HG03025 (cell line): ENCODE measurements around the gene BOLA3.
"Not testable (repeated sequence)": the region's sequence is repeated elsewhere in the genome, so short reads cannot be mapped to it uniquely, and the experiment has no call there.

Source experiments
- ATAC-seq: cut with Tn5 transposase; IDR thresholded peaks from one replicate; pipeline ENCODE4 v1.9.1; 2021; ENCODE audit warnings: mild to moderate bottlenecking, moderate library complexity; ENCODE audit not compliant: unreplicated experiment, low FRiP score

Gene BOLA3, protein sequence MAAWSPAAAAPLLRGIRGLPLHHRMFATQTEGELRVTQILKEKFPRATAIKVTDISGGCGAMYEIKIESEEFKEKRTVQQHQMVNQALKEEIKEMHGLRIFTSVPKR

DNA sequence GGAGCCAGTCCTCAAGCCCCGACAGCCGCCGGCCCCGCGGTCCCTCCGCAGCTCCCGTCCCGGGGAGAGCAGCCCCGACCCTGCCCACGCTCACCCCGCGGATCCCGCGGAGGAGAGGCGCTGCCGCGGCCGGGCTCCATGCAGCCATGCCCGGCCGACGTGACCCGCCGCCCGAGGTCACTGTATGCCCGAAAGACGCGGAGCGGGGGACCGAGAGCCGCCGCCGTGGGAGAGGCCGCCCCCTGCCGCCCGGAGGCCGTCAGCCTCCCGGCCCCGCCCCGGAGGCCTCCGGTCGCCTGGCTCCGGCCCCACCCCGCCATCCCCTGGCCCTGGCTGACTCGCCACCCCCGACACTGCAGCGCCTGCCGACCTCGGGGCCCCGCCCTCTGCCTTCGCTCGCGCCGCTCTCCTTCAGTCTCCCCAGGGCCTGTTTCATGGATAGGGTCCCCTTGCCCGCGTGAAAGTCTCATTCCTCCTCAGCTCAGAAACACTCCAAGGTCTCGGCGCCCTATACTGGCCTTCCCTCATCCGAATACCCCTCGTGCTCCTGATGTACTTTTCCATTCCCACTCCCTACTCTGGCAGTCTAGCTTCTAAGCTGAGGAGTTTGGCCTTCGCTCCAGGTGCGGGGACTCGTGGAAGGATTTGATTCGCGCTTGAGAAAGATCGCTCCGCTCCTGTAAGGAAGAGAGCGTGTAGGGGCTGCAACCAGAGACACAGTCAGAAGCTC, at the start of gene BOLA3:
BOLA3 (minus strand) TSS at position 186 of the 730 bp plus-strand sequence; CDS start at position 148, 38 bp downstream.
- ATAC-seq, result peak; percentile 83

GRCh38 chr2:74197049-74197448, 49.3 kb upstream of the BOLA3 start:
- ATAC-seq, result no peak

- ATAC-seq, result no peak
Observed at GRCh38 chr2:74194799-74195198, 47.1 kb upstream of the BOLA3 start.

DNA sequence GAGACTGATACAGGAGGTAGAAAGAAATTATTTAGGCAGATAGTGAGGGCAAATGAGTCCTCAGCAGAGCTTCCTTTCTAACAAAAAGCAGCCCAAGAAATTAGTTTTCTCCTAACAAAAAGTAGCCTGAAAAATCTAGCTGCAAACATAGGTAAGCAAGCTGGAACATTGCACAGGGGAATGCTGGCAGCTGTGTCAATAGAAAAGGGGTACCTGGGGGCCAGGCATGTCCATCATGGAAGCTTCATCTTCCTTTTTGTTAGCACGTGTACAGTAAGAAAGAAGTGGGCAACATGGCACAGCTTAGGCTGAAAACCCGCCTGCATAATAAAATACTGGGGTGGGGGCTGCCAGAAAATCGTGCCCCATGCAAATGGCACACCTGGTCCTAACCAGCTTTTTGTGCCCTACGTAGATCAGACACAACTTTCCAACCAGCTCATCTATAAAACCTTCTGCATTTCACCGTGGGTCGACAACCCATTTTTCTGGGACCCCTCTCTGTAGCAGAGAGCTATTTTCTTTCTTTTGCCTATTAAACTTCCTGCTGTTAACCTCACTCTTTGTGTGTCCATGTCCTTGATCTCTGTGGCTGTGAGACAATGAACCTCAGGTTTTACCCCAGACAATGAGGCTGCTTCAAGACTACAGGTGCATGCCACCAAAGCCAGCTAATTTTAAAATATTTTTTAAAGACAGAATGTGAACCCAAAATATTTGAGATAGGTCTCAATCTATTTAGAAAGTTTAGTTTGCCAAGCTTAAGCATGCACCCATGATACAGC, 44.1 kb upstream of the BOLA3 start:
- no peak for ATAC-seq

DNA sequence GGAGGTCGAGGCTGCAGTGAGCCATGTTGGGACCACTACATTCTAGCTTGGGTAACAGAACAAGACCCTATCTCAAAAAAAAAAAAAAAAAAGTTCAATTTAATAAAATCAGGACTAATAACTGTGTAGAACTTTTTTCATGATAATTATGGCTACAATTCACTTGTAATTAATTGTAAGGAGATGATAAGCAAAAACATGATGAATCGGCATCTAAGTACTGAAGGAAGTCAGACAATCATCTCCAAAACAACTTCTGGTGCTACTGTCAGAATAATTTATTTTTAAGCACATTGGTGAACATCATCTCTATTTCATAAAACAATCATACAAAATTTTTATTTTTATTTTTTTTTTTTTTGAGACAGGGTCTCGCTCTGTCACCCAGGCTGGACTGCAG, 41.0 kb upstream of the BOLA3 start:
- ATAC-seq, result no peak

- no peak for ATAC-seq
Observed at GRCh38 chr2:74188018-74188601, 40.4 kb upstream of the BOLA3 start.

DNA sequence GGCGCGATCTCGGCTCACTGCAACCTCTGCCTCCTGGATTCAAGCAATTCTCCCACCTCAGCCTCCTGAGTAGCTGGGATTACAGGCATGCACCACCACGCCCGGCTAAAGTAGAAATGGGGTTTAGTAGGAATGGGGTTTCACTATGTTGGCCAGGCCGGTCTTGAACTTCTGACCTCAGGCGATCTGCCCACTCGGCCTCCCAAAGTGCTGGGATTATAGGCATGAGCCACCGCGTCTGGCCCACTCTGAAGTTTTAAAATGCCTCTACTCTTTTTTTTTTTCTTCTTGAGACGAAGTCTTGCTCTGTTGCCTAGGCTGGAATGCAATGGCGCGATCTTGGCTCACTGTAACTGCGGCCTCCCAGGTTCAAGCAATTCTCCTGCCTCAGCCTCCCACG, 39.0 kb upstream of the BOLA3 start:
- not testable (repeated sequence) for ATAC-seq

- peak; percentile 45 for ATAC-seq
Observed at GRCh38 chr2:74186038-74186437, 38.3 kb upstream of the BOLA3 start.

GRCh38 chr2:74183878-74184277, 36.2 kb upstream of the BOLA3 start:
- no peak for ATAC-seq

DNA sequence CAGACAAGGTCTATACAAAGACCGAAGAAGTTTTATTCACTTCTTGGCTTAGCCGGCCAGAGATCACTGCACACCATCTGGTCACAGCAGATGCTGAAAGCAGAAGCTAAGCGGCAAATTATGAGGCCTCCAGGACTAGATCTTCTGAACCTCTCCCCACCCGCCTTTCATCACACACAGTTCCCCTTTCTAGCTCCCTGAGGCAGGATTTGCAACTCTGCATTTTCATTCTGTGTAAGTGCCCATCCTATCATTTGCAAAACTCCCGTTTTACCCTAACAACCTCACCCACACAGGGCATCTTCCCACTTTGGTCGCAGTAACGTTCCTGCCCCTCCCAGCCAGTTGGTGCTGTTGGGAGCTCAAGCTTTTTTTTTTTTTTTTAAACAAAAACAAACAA, 34.0 kb upstream of the BOLA3 start:
- no peak for ATAC-seq

DNA sequence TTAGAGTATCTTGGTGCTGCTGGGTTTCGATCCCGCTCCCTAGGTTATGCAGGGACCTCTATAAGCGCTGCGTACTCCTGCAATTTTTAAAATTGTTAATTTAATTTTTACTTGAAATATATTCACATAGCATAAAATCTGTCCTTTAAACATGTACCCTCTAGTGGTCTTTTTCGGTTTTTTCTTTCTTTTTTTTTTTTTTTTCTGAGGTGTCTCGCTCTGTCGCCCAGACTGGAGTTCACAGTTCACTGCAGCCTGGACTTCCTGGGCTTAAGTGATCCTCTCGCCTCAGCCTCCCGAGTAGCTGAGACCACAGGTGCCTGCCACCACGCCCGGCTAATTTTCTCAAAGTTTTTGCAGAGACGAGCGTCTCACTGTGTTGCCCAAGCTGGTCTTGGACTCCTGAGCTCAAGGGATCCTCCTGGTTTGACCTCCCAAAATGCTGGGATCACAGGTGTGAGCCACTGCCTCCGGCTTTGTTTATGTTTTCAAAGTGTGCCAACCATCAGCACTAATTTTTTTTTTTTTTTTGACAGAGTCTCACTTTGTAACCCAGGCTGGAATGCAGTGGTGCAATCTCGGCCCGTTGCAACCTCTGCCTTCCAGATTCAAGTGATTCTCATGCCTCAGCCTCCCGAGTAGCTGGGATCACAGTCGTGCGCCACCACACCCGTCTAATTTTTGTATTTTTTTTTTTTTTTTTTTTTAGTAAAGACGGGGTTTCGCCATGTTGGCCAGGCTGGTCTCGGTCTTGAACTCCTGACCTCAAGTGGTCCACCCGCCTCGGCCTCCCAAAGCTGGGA, 31.6 kb upstream of the BOLA3 start:
- no peak for ATAC-seq

DNA sequence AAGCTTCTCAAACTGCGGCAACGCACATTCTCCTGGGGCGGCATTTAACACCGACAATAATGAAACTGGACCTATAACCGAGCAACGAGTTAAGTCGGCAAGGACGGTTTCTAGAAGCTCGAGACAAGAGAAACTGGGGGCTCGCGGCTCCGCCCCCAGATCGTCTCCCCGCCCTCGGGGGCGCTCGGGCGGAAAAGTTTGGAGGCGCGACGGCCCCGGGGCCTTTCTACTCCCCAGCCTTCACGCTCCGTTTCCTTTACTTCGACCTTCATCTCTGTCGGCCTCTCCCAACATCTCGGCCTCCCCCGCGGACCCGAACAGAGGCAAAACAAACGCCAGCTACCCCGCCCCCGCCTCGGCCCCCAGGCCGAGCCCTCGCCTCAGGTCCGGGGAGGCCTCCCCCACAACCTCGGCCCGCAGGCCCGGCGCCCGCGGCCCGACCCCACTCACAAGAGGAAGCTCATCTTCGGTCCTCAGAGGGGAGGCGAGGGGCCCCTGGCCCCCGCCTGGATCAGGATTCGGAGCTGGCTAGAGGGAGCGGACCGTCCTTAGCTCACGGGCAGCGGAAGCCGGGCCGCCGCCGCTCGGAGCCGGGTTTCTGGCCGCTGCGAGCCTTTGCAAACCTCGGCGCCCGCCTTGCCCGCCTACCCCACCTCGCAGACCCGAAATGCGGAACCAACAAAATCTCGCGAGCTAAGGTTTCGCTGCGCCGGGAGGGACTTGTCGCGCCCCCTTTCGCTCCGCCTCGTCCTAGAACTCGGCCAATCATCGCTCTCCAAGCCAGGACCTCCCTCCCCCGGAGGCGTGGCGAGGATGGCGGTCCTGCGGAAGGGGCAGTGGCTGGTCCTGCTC, 30.7 kb upstream of the BOLA3 start, which contains the start of gene MOB1A:
MOB1A (minus strand) TSS at position 669 of the 852 bp plus-strand sequence; CDS start at position 464, 205 bp downstream.
- ATAC-seq, result peak; percentile 74

DNA sequence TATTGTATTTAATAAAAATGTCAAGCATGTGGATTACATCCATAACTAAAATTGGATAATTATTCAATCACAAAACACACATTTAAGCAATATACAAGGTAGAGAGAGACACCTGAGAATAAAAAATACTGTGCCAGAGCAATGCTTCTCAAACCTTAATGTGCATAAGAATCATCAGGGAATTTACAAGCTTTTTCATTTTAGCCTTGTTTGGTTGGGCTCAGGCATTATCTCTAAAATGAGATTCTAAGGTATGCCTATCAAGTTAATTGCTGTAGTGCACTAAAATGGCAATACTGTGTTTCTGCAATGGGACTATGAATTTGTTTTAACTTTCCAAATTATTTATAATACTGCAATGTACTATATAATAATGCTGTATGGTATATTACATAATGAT, 30.0 kb upstream of the BOLA3 start:
- no peak for ATAC-seq

DNA sequence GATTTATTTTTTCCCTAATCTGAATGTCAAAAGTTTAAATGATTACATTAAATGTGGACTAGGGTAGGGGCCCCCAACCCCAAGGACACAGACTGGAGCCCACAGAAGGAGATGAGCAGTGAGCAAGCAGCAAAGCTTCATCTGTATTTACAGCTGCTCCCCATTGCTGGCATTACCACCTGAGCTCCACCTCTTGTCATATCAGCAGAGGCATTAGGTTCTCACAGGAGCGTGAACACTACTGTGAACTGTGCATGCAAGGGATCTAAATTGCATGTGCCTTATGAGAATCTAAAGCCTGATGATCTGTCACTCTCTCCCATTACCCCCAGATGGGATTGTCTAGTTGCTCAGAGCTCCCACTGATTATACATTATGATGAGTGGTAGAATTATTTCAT, 27.2 kb upstream of the BOLA3 start:
- ATAC-seq, result no peak

GRCh38 chr2:74168739-74169138, 21.0 kb upstream of the BOLA3 start:
- ATAC-seq, result no peak

GRCh38 chr2:74164761-74165160, 17.0 kb upstream of the BOLA3 start:
- ATAC-seq, result no peak

DNA sequence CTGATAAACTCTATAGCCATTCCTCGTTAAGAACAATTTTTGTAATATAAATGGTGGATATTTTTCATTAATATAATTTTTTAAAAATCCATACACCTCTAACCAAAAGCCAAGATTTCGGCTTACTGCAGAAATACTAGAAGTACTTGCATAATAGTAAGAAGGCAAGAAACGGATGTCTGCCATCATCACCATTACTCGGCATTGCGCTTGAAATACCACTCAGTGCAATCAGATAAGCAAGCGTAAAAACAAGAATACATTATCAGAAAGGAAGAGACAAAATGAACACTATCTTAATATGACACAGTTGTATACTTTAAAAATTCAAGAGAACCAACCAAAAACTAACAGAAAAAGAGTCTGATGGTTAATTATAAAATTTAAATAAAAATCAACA, 15.2 kb upstream of the BOLA3 start:
- no peak for ATAC-seq

- ATAC-seq, result no peak
Observed at GRCh38 chr2:74155830-74156229, 8.1 kb upstream of the BOLA3 start.

DNA sequence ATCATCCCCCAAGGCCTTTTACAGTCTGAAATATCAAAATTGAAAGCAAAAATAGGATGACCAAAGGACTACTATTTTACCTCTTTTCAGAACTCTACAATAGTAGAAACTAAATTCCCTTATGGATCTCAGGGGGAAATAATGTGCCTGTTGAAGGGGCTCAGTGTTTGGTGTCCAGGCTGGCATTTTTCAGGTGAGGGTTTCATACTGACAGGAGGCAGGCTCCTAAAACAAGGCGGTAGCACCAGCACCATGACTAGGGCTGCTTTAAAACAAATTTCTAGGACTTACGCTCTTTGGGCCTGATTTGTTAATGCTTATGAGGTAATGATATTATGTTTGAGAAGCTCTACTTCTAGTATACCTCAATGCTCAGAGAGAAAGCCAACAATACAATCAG, 5.2 kb upstream of the BOLA3 start:
- no peak for ATAC-seq
